Mesothelial cell of epicardium (in vitro differentiated cells): ENCODE measurements around the gene C12orf54. TPM values are rescaled to one million over a fixed set of nuclear protein-coding genes. Genes with fewer than 3 reads are reported as not detected.
"Not testable (repeated sequence)": the region's sequence is repeated elsewhere in the genome, so short reads cannot be mapped to it uniquely, and the experiment has no call there.

ENCODE experiments used
- DNase-seq, 2 experiments: peaks; one replicate each; pipeline ENCODE4 v3.0.0; 2021; ENCODE audit warnings: low spot score in 2 of 2; ENCODE audit not compliant: unreplicated experiment in 2 of 2
- H3K27ac Mint-ChIP-seq: 2 replicates; pipeline ENCODE4 v1.8.0; 2021; ENCODE audit warnings: mixed read lengths
- H3K27me3 Mint-ChIP-seq: 2 replicates; pipeline ENCODE4 v1.8.0; 2021; ENCODE audit warnings: low read depth, mixed read lengths
- H3K36me3 Mint-ChIP-seq: 2 replicates; pipeline ENCODE4 v1.8.0; 2021; ENCODE audit warnings: mixed read lengths
- H3K4me1 Mint-ChIP-seq: 2 replicates; pipeline ENCODE4 v1.8.0; 2021; ENCODE audit warnings: mixed read lengths
- H3K4me3 Mint-ChIP-seq: 2 replicates; pipeline ENCODE4 v1.8.0; 2021; ENCODE audit warnings: mild to moderate bottlenecking, moderate library complexity, mixed read lengths
- H3K9me3 Mint-ChIP-seq: 2 replicates; pipeline ENCODE4 v1.8.0; 2021; ENCODE audit warnings: mixed read lengths
- total RNA-seq: library from RNA; stranded (reverse); gene quantifications from 3 replicates; pipeline ENCODE4 v1.2.1, GENCODE V29; 2021
- TF ChIP-seq, protein P1 (sequence below): fragments of 200-600 bp; sonication (generic); IDR thresholded peaks from one replicate; pipeline ENCODE4 v1.5.0; 2021; ENCODE audit warnings: antibody characterized with exemption; ENCODE audit not compliant: unreplicated experiment

Gene C12orf54
- 0.34 to 0.38 TPM in 2 of 3 replicates, not detected in the other for total RNA-seq

DNA sequence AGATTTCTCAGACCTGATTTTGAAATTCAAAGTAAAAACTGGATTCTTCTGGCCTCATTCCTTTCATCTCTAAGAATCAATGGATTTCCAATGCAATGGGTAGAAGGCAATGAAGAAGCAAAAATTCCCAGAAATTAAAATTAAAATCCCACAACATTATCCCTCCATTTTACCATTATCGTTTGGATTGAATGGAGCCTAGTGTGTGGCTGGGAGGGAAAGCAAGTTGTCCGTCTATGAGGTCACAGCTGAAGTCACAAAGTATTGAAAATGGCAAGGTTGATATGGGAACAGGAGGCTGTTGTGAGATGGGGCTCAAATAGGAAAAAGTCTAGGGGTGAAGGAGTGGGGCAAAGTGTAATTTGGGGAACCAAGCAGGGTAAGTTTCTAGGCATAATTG lies at the start of gene C12orf54:
TSS of gene C12orf54 (plus strand) at position 301 of the 400 bp plus-strand sequence. CDS start 799 bp downstream, outside the sequence.
- TF ChIP-seq, protein P1, sequence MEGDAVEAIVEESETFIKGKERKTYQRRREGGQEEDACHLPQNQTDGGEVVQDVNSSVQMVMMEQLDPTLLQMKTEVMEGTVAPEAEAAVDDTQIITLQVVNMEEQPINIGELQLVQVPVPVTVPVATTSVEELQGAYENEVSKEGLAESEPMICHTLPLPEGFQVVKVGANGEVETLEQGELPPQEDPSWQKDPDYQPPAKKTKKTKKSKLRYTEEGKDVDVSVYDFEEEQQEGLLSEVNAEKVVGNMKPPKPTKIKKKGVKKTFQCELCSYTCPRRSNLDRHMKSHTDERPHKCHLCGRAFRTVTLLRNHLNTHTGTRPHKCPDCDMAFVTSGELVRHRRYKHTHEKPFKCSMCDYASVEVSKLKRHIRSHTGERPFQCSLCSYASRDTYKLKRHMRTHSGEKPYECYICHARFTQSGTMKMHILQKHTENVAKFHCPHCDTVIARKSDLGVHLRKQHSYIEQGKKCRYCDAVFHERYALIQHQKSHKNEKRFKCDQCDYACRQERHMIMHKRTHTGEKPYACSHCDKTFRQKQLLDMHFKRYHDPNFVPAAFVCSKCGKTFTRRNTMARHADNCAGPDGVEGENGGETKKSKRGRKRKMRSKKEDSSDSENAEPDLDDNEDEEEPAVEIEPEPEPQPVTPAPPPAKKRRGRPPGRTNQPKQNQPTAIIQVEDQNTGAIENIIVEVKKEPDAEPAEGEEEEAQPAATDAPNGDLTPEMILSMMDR, result no peak
- peaks cover 50% of the 10 kb centered on the region for H3K9me3 Mint-ChIP-seq
- peaks cover 1% of the 10 kb centered on the region for H3K27me3 Mint-ChIP-seq
- H3K27ac Mint-ChIP-seq, result no peak within 1 kb of the TSS
- H3K4me1 Mint-ChIP-seq, result no peaks in the 10 kb centered on the region
- no peak within 1 kb of the TSS for H3K4me3 Mint-ChIP-seq
- DNase-seq, result no peak
- H3K36me3 Mint-ChIP-seq, result no peaks in the 10 kb centered on the region

GRCh38 chr12:48434016-48434415 lies 48.3 kb upstream of the C12orf54 start:
- DNase-seq, H3K27me3 Mint-ChIP-seq, H3K36me3 Mint-ChIP-seq, H3K4me1 Mint-ChIP-seq, H3K4me3 Mint-ChIP-seq, H3K27ac Mint-ChIP-seq: not testable (repeated sequence)
- H3K9me3 Mint-ChIP-seq, result peaks cover 53% of the 10 kb centered on the region

DNA sequence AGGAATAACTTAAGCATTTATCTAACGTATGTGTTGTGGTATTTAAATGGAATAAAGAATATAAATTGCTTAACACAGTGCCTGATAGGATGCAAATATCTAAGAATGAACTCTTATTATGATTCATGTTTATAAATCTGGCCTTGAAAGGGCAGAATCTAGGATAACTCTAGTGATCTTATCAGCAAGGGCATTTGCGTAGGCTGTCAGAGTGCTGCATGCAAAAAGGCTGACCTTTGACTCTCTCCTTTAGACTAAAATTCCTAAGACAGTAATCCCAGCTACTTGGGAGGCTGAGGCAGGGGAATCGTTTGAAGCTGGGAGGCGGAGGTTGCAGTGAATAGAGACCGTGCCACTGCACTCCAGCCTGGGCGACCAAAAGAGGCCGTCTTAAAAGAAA lies 41.2 kb upstream of the C12orf54 start:
- Mint-ChIP-seq H3K27ac (no peak overlapping the region), H3K36me3 (no peaks in the 10 kb centered on the region), H3K27me3 (no peaks in the 10 kb centered on the region), H3K4me1 (no peaks in the 10 kb centered on the region), H3K9me3 (peaks cover 35% of the 10 kb centered on the region), H3K4me3 (no peak overlapping the region)
- DNase-seq, result no peak
- TF ChIP-seq, protein P1, result no peak

DNA sequence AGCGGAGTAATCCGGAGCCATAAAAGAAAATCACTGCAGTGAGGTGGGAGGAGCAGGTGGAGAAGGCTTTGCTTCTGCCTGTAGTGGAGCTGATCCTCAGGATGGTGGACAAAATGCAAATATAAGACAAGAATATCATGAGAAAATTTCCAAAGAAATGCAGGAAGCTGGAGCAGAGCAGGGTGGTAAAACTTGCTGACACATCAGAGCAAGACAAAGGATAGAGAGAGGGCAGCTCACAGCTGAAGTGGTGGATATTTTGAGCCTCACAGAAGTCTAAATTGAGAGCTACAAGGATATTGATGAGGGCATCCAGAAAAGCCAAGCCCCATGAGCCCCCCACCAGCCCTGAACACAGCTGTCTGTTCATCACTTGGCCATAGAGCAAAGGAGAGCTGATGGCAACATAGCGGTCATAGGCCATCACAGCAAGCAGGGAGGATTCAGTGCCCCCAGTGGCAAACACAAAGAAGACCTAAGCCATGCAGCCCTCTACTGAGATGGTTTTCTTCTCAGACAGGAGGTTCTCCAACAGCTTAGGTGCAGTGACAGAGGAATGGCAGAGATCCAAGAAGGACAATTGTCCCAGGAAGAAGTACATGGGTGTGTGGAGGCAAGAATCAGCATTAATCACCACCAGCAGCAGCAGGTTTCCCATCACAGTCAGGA lies 40.0 kb upstream of the C12orf54 start:
- no peaks in the 10 kb centered on the region for H3K4me1 Mint-ChIP-seq
- no peak overlapping the region for H3K4me3 Mint-ChIP-seq
- H3K27me3 Mint-ChIP-seq, result no peaks in the 10 kb centered on the region
- DNase-seq, result no peak
- peaks cover 30% of the 10 kb centered on the region for H3K9me3 Mint-ChIP-seq
- no peak overlapping the region for H3K27ac Mint-ChIP-seq
- no peaks in the 10 kb centered on the region for H3K36me3 Mint-ChIP-seq
- TF ChIP-seq, protein P1, result no peak

DNA sequence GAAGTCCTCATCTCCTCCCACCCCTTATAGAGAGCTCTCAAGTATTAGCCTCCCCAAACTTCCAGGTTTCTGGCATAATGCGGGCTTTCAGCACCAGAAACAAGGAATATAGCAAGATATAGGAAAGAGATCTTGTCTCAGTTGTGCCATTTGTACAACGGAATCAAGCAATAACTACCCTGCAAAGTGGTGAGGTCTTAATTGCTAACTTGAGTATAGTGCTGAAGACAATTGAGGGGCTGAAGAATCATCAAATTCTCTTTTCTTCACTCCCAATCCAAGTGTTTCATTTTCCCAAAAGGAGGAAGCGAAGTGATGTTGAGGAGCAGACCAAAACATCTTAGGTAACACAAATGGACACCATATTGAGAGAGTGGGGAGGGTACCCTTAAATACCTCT lies 36.8 kb upstream of the C12orf54 start:
- H3K4me1 Mint-ChIP-seq, result no peaks in the 10 kb centered on the region
- no peak for DNase-seq
- H3K4me3 Mint-ChIP-seq, result no peak overlapping the region
- TF ChIP-seq, protein P1, result no peak
- no peaks in the 10 kb centered on the region for H3K27me3 Mint-ChIP-seq
- no peak overlapping the region for H3K27ac Mint-ChIP-seq
- H3K9me3 Mint-ChIP-seq, result peaks cover 47% of the 10 kb centered on the region
- no peaks in the 10 kb centered on the region for H3K36me3 Mint-ChIP-seq

DNA sequence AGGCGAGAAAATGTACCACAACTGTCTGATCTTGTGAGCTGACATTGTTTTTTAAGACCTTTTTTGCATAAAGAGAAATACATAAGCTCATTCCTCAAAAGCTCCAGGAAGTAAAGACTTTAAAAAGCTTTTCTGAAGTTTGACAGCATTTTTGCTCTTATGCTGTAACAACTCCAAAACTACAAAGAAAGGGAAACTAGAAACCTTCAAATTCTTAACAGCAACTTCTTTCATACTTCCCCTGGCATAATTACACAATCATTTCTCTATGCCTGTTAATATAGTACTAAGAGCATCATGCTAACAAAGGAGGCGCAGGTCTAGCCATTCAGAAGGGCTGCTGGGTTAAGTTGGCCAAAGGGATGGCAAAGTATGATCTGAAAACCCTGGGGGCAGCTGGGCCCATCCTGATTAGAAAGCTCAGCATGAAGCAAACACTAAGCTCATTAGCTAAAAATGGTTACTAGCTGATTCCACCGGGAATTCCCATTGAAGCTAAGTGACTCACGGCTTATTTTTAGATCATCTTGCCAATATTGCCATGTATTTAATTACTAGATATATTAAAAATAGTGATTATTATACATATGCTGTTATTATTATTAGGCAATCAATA lies 36.0 kb upstream of the C12orf54 start:
- H3K36me3 Mint-ChIP-seq, result no peaks in the 10 kb centered on the region
- H3K9me3 Mint-ChIP-seq, result peaks cover 46% of the 10 kb centered on the region
- TF ChIP-seq, protein P1, result no peak

More for the DNA sequence above, 36.0 kb upstream of the C12orf54 start:
- Mint-ChIP-seq H3K4me1 (no peaks in the 10 kb centered on the region), H3K27me3 (no peaks in the 10 kb centered on the region), H3K27ac (no peak overlapping the region), H3K4me3 (no peak overlapping the region)
- no peak for DNase-seq
